Panc1 (cell line): Measurements from ENCODE around the gene ZBTB7C. TPM values are rescaled to one million over a fixed set of nuclear protein-coding genes. Genes with fewer than 3 reads are reported as not detected.

ENCODE experiments used
- ATAC-seq: fragments of 200-7000 bp; cut with Tn5 transposase; 2 replicates; pipeline ENCODE4 v1.9.1; 2020; ENCODE audit warnings: mild to moderate bottlenecking, moderate library complexity
- BruUV-seq: library from RNA; stranded (reverse); fragments of 400-500 nt; replicated peaks from 2 replicates; lab custom pipeline; 2021; lab: Mats Ljungman, UMichigan
- CTCF ChIA-PET: fragments of 300-600 bp; sonication (Branson Sonifier 250); formaldehyde crosslinking; loops from one replicate; lab custom pipeline; 2022; ENCODE audit warnings: antibody characterized with exemption; lab: Charles Lee
- POLR2A ChIA-PET: fragments of 300-600 bp; sonication (Branson Sonifier 250); formaldehyde crosslinking; loops from one replicate; lab custom pipeline; 2022; ENCODE audit warnings: antibody characterized with exemption; lab: Charles Lee
- DNase-seq: peaks from one replicate; pipeline ENCODE4 v3.0.0-alpha.2; 2010; ENCODE audit warnings: low read depth, low spot score
- H3K27ac ChIP-seq: 2 replicates; pipeline ENCODE4 v1.5.1; 2011; ENCODE audit warnings: mild to moderate bottlenecking, low read length, inconsistent platforms
- H3K27me3 ChIP-seq: fragments of 200-500 bp; sonication (Bioruptor generic); 2 replicates; pipeline ENCODE4 v1.6.0; 2014; ENCODE audit warnings: low read length, inconsistent platforms; ENCODE audit not compliant: control insufficient read depth, insufficient read depth
- H3K36me3 ChIP-seq: fragments of 200-500 bp; sonication (Bioruptor generic); 2 replicates; pipeline ENCODE4 v1.5.1; 2014; ENCODE audit warnings: inconsistent platforms, mild to moderate bottlenecking, low read length, moderate library complexity; ENCODE audit not compliant: control insufficient read depth, insufficient read depth
- H3K4me1 ChIP-seq: 2 replicates; pipeline ENCODE4 v1.5.1; 2011; ENCODE audit warnings: inconsistent platforms, mild to moderate bottlenecking, low read length, moderate library complexity; ENCODE audit not compliant: control insufficient read depth, insufficient read depth
- H3K4me3 ChIP-seq, 2 experiments: 2 replicates each; pipeline ENCODE4 v1.5.1; 2011 to 2012; ENCODE audit warnings: low read depth in 2 of 2, low read length in 2 of 2, mild to moderate bottlenecking in 2 of 2, inconsistent platforms in 1 of 2, moderate library complexity in 1 of 2
- H3K9me3 ChIP-seq: fragments of 200-500 bp; sonication (Bioruptor generic); 2 replicates; pipeline ENCODE4 v1.5.1; 2014; ENCODE audit warnings: low read depth, mild to moderate bottlenecking, inconsistent platforms, low read length, moderate library complexity; ENCODE audit not compliant: control insufficient read depth, insufficient read depth
- CTCF ChIP-seq: fragments of 450-650 bp; IDR thresholded peaks from 2 replicates; pipeline ENCODE4 v1.5.1; 2017; ENCODE audit warnings: mild to moderate bottlenecking
- POLR2AphosphoS5 ChIP-seq: IDR thresholded peaks from 2 replicates; pipeline ENCODE4 v1.6.1; 2012; ENCODE audit warnings: mild to moderate bottlenecking, low read depth, low read length, moderate library complexity
- REST ChIP-seq, 2 experiments: IDR thresholded peaks; 2 replicates each; pipeline ENCODE4 v1.6.1; 2011 to 2012; ENCODE audit warnings: low read depth in 2 of 2, control low read depth in 1 of 2, low read length in 1 of 2, mild to moderate bottlenecking in 1 of 2, moderate library complexity in 1 of 2; ENCODE audit not compliant: insufficient read depth in 1 of 2
- SIN3A ChIP-seq: IDR thresholded peaks from 2 replicates; pipeline ENCODE4 v1.6.1; 2012; ENCODE audit warnings: low read depth, mild to moderate bottlenecking, low read length, moderate library complexity, borderline replicate concordance; ENCODE audit not compliant: insufficient read depth
- TCF7L2 ChIP-seq: IDR thresholded peaks from 2 replicates; pipeline ENCODE4 v1.6.1; 2011; ENCODE audit warnings: mild to moderate bottlenecking, low read depth, low read length, inconsistent platforms
- in situ Hi-C: cut with HindIII; loops from 2 replicates; pipeline ENCODE4 v1.10.0; 2016; ENCODE audit warnings: low sequenced_read_pairs, low pct_unique_long_range_greater_than_20kb
- intact Hi-C: fragments of 100-400 bp; cut with micrococcal nuclease; formaldehyde crosslinking; loops from one replicate; pipeline ENCODE4 v1.10.0; 2022; ENCODE audit not compliant: unreplicated experiment
- total RNA-seq: library from RNA; stranded (reverse); gene quantifications from one replicate; pipeline ENCODE4 v1.2.1, GENCODE V29; 2021; ENCODE audit not compliant: unreplicated experiment

Gene ZBTB7C
- total RNA-seq, 1 experiment from 2014 or later: 0.03 TPM

GRCh38 chr18:48296581-48296980, 112.6 kb downstream of the ZBTB7C start:
- POLR2A ChIA-PET: no interaction called here
- no TSS peak for BruUV-seq
- intact Hi-C loops (no loop called here), in situ Hi-C loops (no loop called here)
- no peak overlapping the region for H3K27ac ChIP-seq
- no peaks in the 10 kb centered on the region for H3K9me3 ChIP-seq
- CTCF ChIA-PET: no interaction called here
- DNase-seq (no peak), ATAC-seq (no peak)
- TF ChIP-seq REST (IDR thresholded peaks at IDR 0.05; ENCODE audit: insufficient read depth in 1 of 2, low read depth in 2 of 2, low read length in 1 of 2): no peak
- TF ChIP-seq CTCF: no peak
- no peak for TF ChIP-seq TCF7L2
- TF ChIP-seq SIN3A: no peak
- TF ChIP-seq POLR2AphosphoS5: no peak
- H3K4me1 ChIP-seq: no peaks in the 10 kb centered on the region
- H3K36me3 ChIP-seq: no peaks in the 10 kb centered on the region
- H3K4me3 ChIP-seq: no peak overlapping the region
- H3K27me3 ChIP-seq: no peaks in the 10 kb centered on the region; the same call in 1 of the 2 replicates

GRCh38 chr18:48295586-48296311, 113.4 kb downstream of the ZBTB7C start:
- no peak for DNase-seq
- intact Hi-C loops: no loop called here
- in situ Hi-C loops: no loop called here
- H3K9me3 ChIP-seq: no peaks in the 10 kb centered on the region
- ChIA-PET CTCF (no interaction called here), POLR2A (no interaction called here)
- H3K36me3 ChIP-seq: no peaks in the 10 kb centered on the region
- no peak for ATAC-seq
- H3K4me1 ChIP-seq: no peaks in the 10 kb centered on the region
- no peak overlapping the region for H3K4me3 ChIP-seq
- no peak overlapping the region for H3K27ac ChIP-seq
- H3K27me3 ChIP-seq: no peaks in the 10 kb centered on the region; the same call in 1 of the 2 replicates
- TF ChIP-seq REST (IDR thresholded peaks at IDR 0.05; ENCODE audit: insufficient read depth in 1 of 2, low read depth in 2 of 2, low read length in 1 of 2): no peak
- TF ChIP-seq POLR2AphosphoS5: no peak
- TF ChIP-seq TCF7L2: no peak
- BruUV-seq: no TSS peak
